ENCODE results near the gene EFNA5. TPM values are rescaled to one million over a fixed set of nuclear protein-coding genes. Genes with fewer than 3 reads are reported as not detected.
"Not testable (repeated sequence)": the region's sequence is repeated elsewhere in the genome, so short reads cannot be mapped to it uniquely, and the experiment has no call there.

EFNA5 gene
- total RNA-seq, 4 donors from 2014 or later: 21.3 to 47.0 (median 29.3) TPM

DNA sequence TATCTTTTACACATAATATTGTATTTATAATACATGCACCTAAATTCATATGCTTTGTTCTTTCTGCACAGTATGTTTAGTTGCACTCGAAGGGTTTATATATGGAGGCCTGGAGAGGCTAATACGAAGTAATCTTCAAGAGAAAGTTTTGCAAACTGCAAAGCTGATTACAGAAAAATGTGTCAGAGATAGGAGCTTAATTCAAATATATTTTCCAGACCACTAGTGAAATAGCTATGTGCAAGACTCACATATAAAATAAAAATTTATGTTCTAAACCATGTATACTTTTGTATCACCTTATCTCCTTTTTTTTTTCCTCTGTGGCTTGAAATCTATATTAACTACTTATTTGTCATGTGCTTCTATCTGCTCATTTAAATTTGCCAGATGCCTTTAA is 313.8 kb downstream of the EFNA5 start:
- Histone ChIP-seq H3K4me3 (no peak overlapping the region), H3K27ac (no peak overlapping the region), H3K9me3 (no peaks in the 10 kb centered on the region), H3K27me3 (no peaks in the 10 kb centered on the region), H3K4me1 (peaks cover 9% of the 10 kb centered on the region), H3K36me3 (no peaks in the 10 kb centered on the region)
- DNase-seq (ENCODE audit: low spot score in 2 of 2): no peak
- 95% methylated on average over 2 of the region's 2 CpGs for WGBS
- TF ChIP-seq, protein P1, sequence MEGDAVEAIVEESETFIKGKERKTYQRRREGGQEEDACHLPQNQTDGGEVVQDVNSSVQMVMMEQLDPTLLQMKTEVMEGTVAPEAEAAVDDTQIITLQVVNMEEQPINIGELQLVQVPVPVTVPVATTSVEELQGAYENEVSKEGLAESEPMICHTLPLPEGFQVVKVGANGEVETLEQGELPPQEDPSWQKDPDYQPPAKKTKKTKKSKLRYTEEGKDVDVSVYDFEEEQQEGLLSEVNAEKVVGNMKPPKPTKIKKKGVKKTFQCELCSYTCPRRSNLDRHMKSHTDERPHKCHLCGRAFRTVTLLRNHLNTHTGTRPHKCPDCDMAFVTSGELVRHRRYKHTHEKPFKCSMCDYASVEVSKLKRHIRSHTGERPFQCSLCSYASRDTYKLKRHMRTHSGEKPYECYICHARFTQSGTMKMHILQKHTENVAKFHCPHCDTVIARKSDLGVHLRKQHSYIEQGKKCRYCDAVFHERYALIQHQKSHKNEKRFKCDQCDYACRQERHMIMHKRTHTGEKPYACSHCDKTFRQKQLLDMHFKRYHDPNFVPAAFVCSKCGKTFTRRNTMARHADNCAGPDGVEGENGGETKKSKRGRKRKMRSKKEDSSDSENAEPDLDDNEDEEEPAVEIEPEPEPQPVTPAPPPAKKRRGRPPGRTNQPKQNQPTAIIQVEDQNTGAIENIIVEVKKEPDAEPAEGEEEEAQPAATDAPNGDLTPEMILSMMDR (IDR thresholded peaks at IDR 0.05): no peak
- no peak for TF ChIP-seq POLR2AphosphoS5 (IDR thresholded peaks at IDR 0.05)
- no peak for TF ChIP-seq EP300 (IDR thresholded peaks at IDR 0.05)
- no peak for TF ChIP-seq POLR2A (IDR thresholded peaks at IDR 0.05)

DNA sequence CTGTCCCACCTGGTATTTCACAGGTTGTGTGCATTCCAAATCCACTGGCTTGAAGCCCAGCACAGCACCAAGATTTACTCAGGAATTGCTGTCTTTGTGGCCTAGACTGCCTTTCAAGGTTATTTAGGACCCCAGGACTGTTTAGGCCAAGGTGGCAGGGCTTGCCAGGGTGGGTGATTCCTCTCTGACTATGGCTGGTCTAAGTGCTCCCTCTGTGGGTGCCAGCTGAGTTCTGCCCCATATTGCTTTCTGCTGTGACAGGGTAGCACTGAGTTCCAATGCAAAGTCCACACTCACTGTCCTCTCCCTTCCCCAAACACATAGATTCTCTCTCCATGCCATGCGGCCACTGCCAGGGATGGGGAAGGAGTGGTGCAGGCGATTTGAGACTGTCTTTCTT is 318.2 kb downstream of the EFNA5 start:
- no peak for TF ChIP-seq EP300 (IDR thresholded peaks at IDR 0.05)
- TF ChIP-seq POLR2AphosphoS5 (IDR thresholded peaks at IDR 0.05): no peak
- TF ChIP-seq, protein P1 (IDR thresholded peaks at IDR 0.05): no peak
- TF ChIP-seq POLR2A (IDR thresholded peaks at IDR 0.05): no peak
- no peak overlapping the region for H3K4me3 ChIP-seq
- 89% methylated on average over 2 of the region's 2 CpGs for WGBS

DNA sequence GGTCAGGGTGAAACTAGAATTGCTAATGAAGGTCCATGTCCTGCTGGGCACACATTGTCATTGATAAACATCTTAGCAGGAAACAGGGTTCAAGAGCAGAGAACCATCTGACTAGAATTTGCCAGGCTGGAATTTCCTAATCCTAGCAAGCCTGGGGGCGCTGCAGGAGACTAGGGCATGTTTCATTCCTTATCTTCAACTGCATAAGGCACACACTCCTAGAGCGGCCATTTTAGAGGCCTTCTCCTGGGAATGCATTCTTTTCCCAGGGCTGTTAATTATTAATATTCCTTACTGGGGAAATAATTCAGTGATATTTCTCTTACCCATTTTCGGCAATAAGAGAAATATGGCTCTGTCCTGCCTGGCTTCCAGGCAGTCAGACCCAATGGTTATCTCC is 324.2 kb downstream of the EFNA5 start:
- not testable (repeated sequence) for H3K36me3 ChIP-seq; H3K4me1 ChIP-seq; H3K9me3 ChIP-seq; H3K27ac ChIP-seq; H3K4me3 ChIP-seq; DNase-seq (ENCODE audit: low spot score in 2 of 2); H3K27me3 ChIP-seq
- WGBS: 91% methylated on average over 3 of the region's 3 CpGs

More for the DNA sequence above, 318.2 kb downstream of the EFNA5 start:
- H3K4me1 ChIP-seq: no peaks in the 10 kb centered on the region
- no peaks in the 10 kb centered on the region for H3K9me3 ChIP-seq
- no peaks in the 10 kb centered on the region for H3K36me3 ChIP-seq
- H3K27me3 ChIP-seq: no peaks in the 10 kb centered on the region
- H3K27ac ChIP-seq: no peak overlapping the region
- no peak for DNase-seq (ENCODE audit: low spot score in 2 of 2)

DNA sequence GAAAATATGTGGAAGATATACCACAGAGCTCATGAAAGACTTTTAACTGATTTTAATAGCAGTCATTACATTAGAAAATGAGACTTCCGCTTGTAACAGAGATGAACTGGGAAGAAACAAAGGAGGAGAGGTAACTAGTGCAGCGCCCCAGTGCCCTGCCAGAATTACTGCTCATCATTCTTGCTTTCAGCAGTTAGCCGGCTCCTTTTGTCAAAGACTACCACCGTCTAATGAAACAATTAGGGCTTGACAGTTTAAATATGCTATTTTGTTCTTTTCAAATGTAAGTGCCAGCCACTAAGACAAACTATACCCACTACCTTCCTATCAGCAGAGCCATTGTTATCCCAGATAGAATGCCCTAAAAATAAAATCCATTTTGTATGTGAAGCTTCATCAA is 328.4 kb downstream of the EFNA5 start:
- H3K4me3 ChIP-seq: no peak overlapping the region
- H3K9me3 ChIP-seq: no peaks in the 10 kb centered on the region
- H3K27ac ChIP-seq: peak overlapping the region; percentile 15
- H3K36me3 ChIP-seq: no peaks in the 10 kb centered on the region
- H3K27me3 ChIP-seq: no peaks in the 10 kb centered on the region
- TF ChIP-seq POLR2AphosphoS5 (IDR thresholded peaks at IDR 0.05): no peak
- TF ChIP-seq EP300 (IDR thresholded peaks at IDR 0.05): no peak
- TF ChIP-seq POLR2A (IDR thresholded peaks at IDR 0.05): no peak
- TF ChIP-seq, protein P1 (IDR thresholded peaks at IDR 0.05): no peak
- H3K4me1 ChIP-seq: peaks cover 15% of the 10 kb centered on the region
- no peak for DNase-seq (ENCODE audit: low spot score in 2 of 2)
- WGBS: 49% methylated on average over 4 of the region's 4 CpGs

DNA sequence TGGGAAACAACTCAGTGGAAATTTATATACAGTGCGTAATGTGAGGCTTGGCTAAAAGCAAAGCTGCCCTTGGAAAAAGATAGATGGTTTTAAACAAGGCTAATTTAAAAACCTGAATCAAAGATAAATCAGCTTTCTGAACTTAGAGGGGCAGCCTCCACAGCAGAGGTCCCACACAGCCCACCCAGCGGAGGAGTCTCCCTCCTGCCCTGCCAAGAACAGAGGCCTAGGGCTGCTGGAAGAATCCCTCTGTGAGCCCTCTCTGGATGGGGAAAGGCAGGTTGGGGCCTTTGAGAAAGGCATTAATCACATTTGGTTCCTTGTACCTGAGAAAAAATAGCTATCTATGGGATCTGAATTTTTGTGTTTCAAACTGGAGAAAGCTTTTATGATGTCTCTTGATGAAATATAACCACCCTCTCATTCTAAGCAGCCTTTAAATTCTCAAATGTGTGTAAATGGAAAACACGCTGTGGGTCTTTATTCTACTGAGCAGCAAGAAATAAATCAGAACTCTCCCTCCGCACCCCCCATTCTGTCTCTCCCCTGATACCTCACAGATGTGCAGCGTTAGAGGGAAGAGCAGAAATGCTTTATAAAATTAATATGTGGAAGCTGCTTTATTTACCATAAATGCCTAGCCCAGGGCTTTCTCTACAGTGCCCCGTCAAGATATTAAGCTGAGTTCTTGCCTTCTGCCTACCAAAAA is 329.2 kb downstream of the EFNA5 start:
- H3K9me3 ChIP-seq: no peaks in the 10 kb centered on the region
- WGBS: 92% methylated on average over 6 of the region's 6 CpGs

More for the DNA sequence above, 329.2 kb downstream of the EFNA5 start:
- Histone ChIP-seq H3K27ac (no peak overlapping the region), H3K36me3 (no peaks in the 10 kb centered on the region), H3K4me3 (no peak overlapping the region), H3K4me1 (peaks cover 22% of the 10 kb centered on the region), H3K27me3 (no peaks in the 10 kb centered on the region)
- DNase-seq (ENCODE audit: low spot score in 2 of 2): no peak
- no peak for TF ChIP-seq EP300 (IDR thresholded peaks at IDR 0.05)
- TF ChIP-seq POLR2A (IDR thresholded peaks at IDR 0.05): no peak
- no peak for TF ChIP-seq POLR2AphosphoS5 (IDR thresholded peaks at IDR 0.05)
- TF ChIP-seq, protein P1 (IDR thresholded peaks at IDR 0.05): no peak

All from suprapubic skin (tissue), 4 donors.